GM12873 (cell line): Measurements from ENCODE around the gene LRRC27.

ENCODE experiments used
- CTCF ChIP-seq: IDR thresholded peaks from 2 replicates; pipeline ENCODE4 v1.5.1; 2012; ENCODE audit warnings: low read depth, mild to moderate bottlenecking, moderate library complexity, low read length, control low read depth; ENCODE audit not compliant: insufficient read depth; ENCODE audit errors: missing control alignments

LRRC27 gene

GRCh38 chr10:132316133-132316532 lies 15.9 kb upstream of the LRRC27 start:
- TF ChIP-seq CTCF, result no peak

GRCh38 chr10:132319853-132320653 lies 11.9 kb upstream of the LRRC27 start:
- no peak for TF ChIP-seq CTCF

- TF ChIP-seq CTCF, result no peak
These were observed 11.1 kb upstream of the LRRC27 start for GRCh38 chr10:132320654-132321469.

GRCh38 chr10:132321726-132322125 lies 10.3 kb upstream of the LRRC27 start:
- no peak for TF ChIP-seq CTCF

- no peak for TF ChIP-seq CTCF
These were observed 9.4 kb upstream of the LRRC27 start for GRCh38 chr10:132322586-132323048.

- TF ChIP-seq CTCF, result no peak
These were observed 7.8 kb upstream of the LRRC27 start for GRCh38 chr10:132324186-132324585.

GRCh38 chr10:132326344-132326889 lies 5.6 kb upstream of the LRRC27 start:
- TF ChIP-seq CTCF, result no peak
